Tibial nerve (tissue), 4 donors: Measurements from ENCODE around the gene SMCO1. TPM values are rescaled to one million over a fixed set of nuclear protein-coding genes. Genes with fewer than 3 reads are reported as not detected.
A peak's percentile ranks its signal among the peaks of the same experiment; 100 is the strongest.

Source experiments
- DNase-seq, 2 donors: peaks; one replicate each; pipeline ENCODE4 v3.0.0-alpha.2; 2019; ENCODE audit warnings: low spot score in 2 of 2
- H3K27ac ChIP-seq, 4 donors: fragments of 200-600 bp; sonication (generic) in 3 of 4; one replicate each; pipeline ENCODE4 v1.5.1; 2017 to 2019; ENCODE audit warnings: mild to moderate bottlenecking in 1 of 4
- H3K27me3 ChIP-seq, 2 donors: fragments of 200-600 bp; sonication (generic) in 1 of 2; one replicate each; pipeline versions ENCODE4 v1.5.1 to v1.6.0; 2017 to 2019
- H3K36me3 ChIP-seq, 3 donors: fragments of 200-600 bp; sonication (generic); one replicate each; pipeline ENCODE4 v1.5.1; 2018 to 2019
- H3K4me1 ChIP-seq, 4 donors: fragments of 200-600 bp; sonication (generic) in 3 of 4; one replicate each; pipeline ENCODE4 v1.5.1; 2017 to 2019
- H3K4me3 ChIP-seq, 4 donors: fragments of 200-600 bp; sonication (generic) in 3 of 4; one replicate each; pipeline ENCODE4 v1.5.1; 2017 to 2019; ENCODE audit warnings: mild to moderate bottlenecking in 1 of 4, moderate library complexity in 1 of 4
- H3K9me3 ChIP-seq, 4 donors: fragments of 200-600 bp; sonication (generic) in 3 of 4; one replicate each; pipeline ENCODE4 v1.5.1; 2017 to 2019
- EP300 ChIP-seq, 2 donors: sonication (generic); formaldehyde crosslinking; IDR thresholded peaks; one replicate each; pipeline ENCODE4 v1.6.1; 2017; ENCODE audit warnings: antibody characterized with exemption in 2 of 2, mild to moderate bottlenecking in 1 of 2
- POLR2A ChIP-seq, 2 donors: fragments of 450-650 bp; IDR thresholded peaks; one replicate each; pipeline ENCODE4 v1.6.1; 2017; ENCODE audit warnings: antibody characterized with exemption in 2 of 2, mild to moderate bottlenecking in 2 of 2, moderate library complexity in 2 of 2
- WGBS, 2 donors: methylation state at CpG; one replicate each; pipeline ENCODE4 v1.1.5; 2018; 5-methylcytosine and 5-hydroxymethylcytosine counted together
- total RNA-seq, 4 donors: library from RNA; depleted of rRNA; stranded (reverse); fragments of >200 nt; gene quantifications; one replicate each; pipeline ENCODE4 v1.1.0, GENCODE V29; 2016
- TF ChIP-seq, protein P1 (sequence below), 5 experiments: fragments of 200-600 bp in 3 of 5; fragments of 450-650 bp in 2 of 5; sonication (generic) in 3 of 5; IDR thresholded peaks; one replicate each; pipeline ENCODE4 v1.5.1; 2016 to 2019; ENCODE audit warnings: antibody characterized with exemption in 5 of 5, mild to moderate bottlenecking in 3 of 5, moderate library complexity in 2 of 5

Gene SMCO1
- total RNA-seq, 4 donors from 2014 or later = not detected

DNA sequence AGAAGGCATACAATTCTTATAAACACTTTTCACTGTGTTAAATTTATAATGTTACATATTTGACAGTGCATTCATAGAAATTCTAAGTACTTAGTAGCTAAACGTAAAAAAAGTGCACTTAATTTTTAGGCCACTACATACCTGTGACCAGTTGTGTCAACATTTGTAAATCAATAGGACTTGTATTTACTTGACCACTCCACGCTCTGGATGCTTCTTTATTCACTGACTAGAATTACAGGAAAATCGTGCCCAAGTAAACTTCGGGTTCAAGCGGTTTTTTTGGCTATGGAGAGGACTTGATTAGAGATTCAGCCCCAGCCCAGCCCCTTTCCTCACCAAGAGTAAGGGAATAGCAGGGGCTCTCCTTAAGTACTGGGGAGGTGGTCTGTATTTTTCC, 31.4 kb upstream of the SMCO1 start:
- Histone ChIP-seq H3K27ac (no peak overlapping the region), H3K27me3 (no peaks in the 10 kb centered on the region), H3K36me3 (no peaks in the 10 kb centered on the region), H3K4me1 (no peaks in the 10 kb centered on the region), H3K9me3 (no peaks in the 10 kb centered on the region), H3K4me3 (no peak overlapping the region)
- TF ChIP-seq, protein P1, sequence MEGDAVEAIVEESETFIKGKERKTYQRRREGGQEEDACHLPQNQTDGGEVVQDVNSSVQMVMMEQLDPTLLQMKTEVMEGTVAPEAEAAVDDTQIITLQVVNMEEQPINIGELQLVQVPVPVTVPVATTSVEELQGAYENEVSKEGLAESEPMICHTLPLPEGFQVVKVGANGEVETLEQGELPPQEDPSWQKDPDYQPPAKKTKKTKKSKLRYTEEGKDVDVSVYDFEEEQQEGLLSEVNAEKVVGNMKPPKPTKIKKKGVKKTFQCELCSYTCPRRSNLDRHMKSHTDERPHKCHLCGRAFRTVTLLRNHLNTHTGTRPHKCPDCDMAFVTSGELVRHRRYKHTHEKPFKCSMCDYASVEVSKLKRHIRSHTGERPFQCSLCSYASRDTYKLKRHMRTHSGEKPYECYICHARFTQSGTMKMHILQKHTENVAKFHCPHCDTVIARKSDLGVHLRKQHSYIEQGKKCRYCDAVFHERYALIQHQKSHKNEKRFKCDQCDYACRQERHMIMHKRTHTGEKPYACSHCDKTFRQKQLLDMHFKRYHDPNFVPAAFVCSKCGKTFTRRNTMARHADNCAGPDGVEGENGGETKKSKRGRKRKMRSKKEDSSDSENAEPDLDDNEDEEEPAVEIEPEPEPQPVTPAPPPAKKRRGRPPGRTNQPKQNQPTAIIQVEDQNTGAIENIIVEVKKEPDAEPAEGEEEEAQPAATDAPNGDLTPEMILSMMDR (IDR thresholded peaks at IDR 0.05) = no peak
- TF ChIP-seq EP300 (IDR thresholded peaks at IDR 0.05) (no peak), POLR2A (IDR thresholded peaks at IDR 0.05) (no peak)
- 79 to 85% methylated on average over 5 of the region's 5 CpGs for WGBS, 2 donors
- no peak for DNase-seq

DNA sequence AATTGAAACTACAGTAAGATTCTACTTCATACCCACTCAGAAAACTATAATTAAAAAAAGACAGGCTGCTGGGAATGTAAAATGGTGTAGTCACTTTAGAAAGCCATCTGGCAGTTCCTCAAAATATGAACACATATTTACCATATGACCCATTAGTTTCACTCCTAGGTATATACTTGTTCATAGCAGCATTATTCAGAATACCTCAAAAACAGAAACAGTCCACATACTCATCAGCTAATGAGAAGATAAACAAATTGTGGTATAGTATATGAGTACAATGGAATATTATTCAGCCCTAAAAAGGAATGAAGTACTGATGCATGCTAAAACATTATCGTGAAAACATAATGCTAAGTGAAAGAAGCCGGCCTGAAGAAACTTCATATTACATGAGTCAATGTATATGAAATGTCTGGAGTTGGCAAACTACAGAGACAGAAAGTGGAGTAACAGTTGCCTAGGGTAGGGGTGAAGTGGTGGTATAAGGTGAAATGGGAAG, 29.4 kb upstream of the SMCO1 start:
- no peak for DNase-seq
- Histone ChIP-seq H3K4me3 (no peak overlapping the region), H3K4me1 (no peaks in the 10 kb centered on the region), H3K27ac (no peak overlapping the region), H3K27me3 (no peaks in the 10 kb centered on the region), H3K36me3 (no peaks in the 10 kb centered on the region), H3K9me3 (no peaks in the 10 kb centered on the region)
- 90 to 97% methylated on average over 2 of the region's 2 CpGs for WGBS, 2 donors
- TF ChIP-seq, protein P1 (IDR thresholded peaks at IDR 0.05) = no peak
- no peak for TF ChIP-seq EP300 (IDR thresholded peaks at IDR 0.05)
- TF ChIP-seq POLR2A (IDR thresholded peaks at IDR 0.05) = no peak

DNA sequence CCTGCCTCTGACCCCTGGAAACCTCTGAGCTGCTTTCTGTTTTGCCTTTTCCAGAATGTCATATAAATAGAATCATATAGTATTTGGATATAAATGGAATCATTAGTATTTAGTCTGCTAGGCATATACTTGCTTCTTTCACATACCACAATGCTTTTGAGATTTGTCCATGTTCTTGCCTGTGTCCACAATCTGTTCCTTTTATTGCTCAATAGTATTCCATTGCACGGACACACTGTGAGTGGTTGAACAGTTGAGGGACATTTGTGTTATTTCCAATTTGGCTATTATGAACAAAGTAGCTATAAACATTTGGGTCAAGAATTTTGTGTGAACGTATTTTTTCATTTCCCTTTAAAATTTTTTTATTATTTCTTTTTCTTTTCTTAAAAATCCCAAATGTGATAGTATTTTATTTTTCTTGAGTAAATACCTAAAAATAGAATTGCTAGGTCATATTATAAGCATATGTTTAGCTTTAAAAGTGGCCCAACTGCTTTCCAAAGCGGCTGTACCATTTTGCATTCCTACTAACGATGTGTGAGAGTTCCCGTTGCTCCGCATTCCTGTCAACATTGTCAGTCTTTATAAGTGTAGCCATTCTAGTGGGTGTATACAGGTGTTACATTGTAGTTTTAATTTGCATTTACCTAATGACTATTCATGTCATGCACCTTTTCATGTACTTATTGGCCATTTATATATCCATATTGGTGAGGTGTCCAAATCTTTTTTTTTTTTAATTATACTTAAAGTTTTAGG, 26.7 kb upstream of the SMCO1 start:
- TF ChIP-seq, protein P1 (IDR thresholded peaks at IDR 0.05) = no peak
- TF ChIP-seq POLR2A (IDR thresholded peaks at IDR 0.05) (no peak), EP300 (IDR thresholded peaks at IDR 0.05) (no peak)
- WGBS, 2 donors = 81 to 88% methylated on average over 6 of the region's 6 CpGs
- Histone ChIP-seq H3K4me1 (no peaks in the 10 kb centered on the region), H3K4me3 (no peak overlapping the region), H3K27ac (no peak overlapping the region), H3K27me3 (no peaks in the 10 kb centered on the region), H3K9me3 (no peaks in the 10 kb centered on the region), H3K36me3 (no peaks in the 10 kb centered on the region)
- no peak for DNase-seq

DNA sequence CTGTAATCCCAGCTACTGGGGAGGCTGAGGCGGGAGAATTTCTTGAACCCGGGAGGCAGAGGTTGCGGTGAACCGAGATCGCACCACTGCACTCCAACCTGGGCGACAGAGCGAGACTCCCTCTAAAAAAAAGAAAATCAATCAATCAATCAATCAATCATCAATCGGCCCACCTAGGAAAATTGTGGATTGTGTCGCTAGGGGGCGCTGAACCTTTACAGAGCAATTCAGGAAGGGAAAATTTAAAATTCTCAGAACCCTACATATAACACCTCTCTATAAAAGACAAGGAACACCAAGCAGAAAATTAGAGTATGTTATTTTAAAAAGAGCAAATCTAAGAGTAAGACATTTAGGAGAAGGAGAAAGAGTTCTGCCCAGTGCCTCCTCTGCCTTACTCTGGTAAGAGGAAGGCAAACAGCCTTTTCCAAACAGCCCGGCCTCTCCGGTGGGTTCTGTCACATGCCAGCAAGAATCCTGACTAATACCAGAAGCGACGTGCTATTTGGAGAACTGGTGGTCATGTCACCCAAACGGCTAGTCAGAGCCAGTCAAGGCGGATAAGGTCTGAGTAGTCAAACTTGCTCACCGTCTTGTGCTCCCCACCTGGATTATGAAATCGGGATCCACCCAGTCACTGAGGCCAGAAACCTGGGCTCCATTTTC, 22.3 kb upstream of the SMCO1 start:
- no peak overlapping the region for H3K4me3 ChIP-seq
- H3K27me3 ChIP-seq = peaks cover 0 to 9% of the 10 kb centered on the region in 2 donors
- no peak overlapping the region for H3K27ac ChIP-seq
- 42 to 53% methylated on average over 18 of the region's 18 CpGs for WGBS, 2 donors
- H3K4me1 ChIP-seq = no peaks in the 10 kb centered on the region
- TF ChIP-seq EP300 (IDR thresholded peaks at IDR 0.05) (no peak), POLR2A (IDR thresholded peaks at IDR 0.05) (no peak)
- TF ChIP-seq, protein P1 (IDR thresholded peaks at IDR 0.05) = peak; percentile 31 to 68 (median 63)
- no peaks in the 10 kb centered on the region for H3K9me3 ChIP-seq
- DNase-seq = peak; percentile 21 to 65
- no peaks in the 10 kb centered on the region for H3K36me3 ChIP-seq

DNA sequence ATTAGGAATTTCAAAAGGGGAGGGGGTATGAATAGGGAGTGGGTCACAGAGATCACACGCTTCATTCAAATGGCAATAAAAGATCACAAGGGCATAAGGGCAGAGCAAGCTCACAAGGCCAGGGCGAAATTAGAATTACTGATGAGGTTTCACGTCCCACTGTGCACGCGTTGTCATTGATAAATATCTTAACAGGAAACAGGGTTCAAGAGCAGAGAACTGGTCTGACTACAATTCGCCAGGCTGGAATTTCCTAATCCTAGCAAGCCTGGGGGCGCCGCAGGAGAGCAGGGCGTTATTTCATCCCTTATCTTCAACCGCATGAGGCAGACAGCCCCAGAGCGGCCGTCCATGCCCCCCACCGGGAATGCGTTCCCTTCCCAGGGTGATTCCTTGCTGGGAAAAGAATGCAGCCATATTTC, 18.1 kb upstream of the SMCO1 start:
- Histone ChIP-seq H3K4me1 (peaks cover 0 to 8% (median 0%) of the 10 kb centered on the region in 4 donors), H3K27me3 (peaks cover 0 to 9% of the 10 kb centered on the region in 2 donors), H3K36me3 (no peaks in the 10 kb centered on the region), H3K4me3 (no peak overlapping the region), H3K9me3 (no peaks in the 10 kb centered on the region), H3K27ac (no peak overlapping the region)
- 31 to 33% methylated on average over 14 of the region's 14 CpGs for WGBS, 2 donors
- no peak for DNase-seq
- no peak for TF ChIP-seq POLR2A (IDR thresholded peaks at IDR 0.05)
- TF ChIP-seq, protein P1 (IDR thresholded peaks at IDR 0.05) = no peak
- TF ChIP-seq EP300 (IDR thresholded peaks at IDR 0.05) = no peak
